Measurements from ENCODE around the gene TFF3.

GRCh38 chr21:42276526-42277154 lies 38.6 kb downstream of the TFF3 start:
- TF ChIP-seq CTCF (conservative IDR thresholded peaks at IDR 0.05; ENCODE audit: low read length) (no peak; the same call in 1 of the 2 replicates), EZH2phosphoT487 (IDR thresholded peaks at IDR 0.05; ENCODE audit: borderline replicate concordance, low read depth, low read length) (no peak)
